Trophoblast cell (in vitro differentiated cells and primary cell): ENCODE measurements around the gene TOR1AIP1.
A peak's percentile ranks its signal among the peaks of the same experiment; 100 is the strongest.

Source experiments
- DNase-seq, 2 donors: peaks; one replicate each; pipeline ENCODE4 v3.0.0-alpha.2; 2016
- H2AFZ ChIP-seq: 2 replicates; pipeline ENCODE4 v1.6.1; 2013; ENCODE audit warnings: low read length, moderate library complexity, mild to moderate bottlenecking; ENCODE audit not compliant: insufficient read depth, poor library complexity
- H2AK5ac ChIP-seq: 2 replicates; pipeline ENCODE4 v1.6.1; 2013; ENCODE audit warnings: mild to moderate bottlenecking, low read length
- H2BK120ac ChIP-seq: 2 replicates; pipeline ENCODE4 v1.6.1; 2013; ENCODE audit warnings: low read length, mild to moderate bottlenecking, moderate library complexity; ENCODE audit not compliant: insufficient read depth, poor library complexity
- H2BK12ac ChIP-seq: 2 replicates; pipeline ENCODE4 v1.6.1; 2013; ENCODE audit warnings: mild to moderate bottlenecking, low read length, moderate library complexity
- H2BK5ac ChIP-seq: 2 replicates; pipeline ENCODE4 v1.6.1; 2013; ENCODE audit warnings: low read length, low read depth, moderate library complexity, mild to moderate bottlenecking; ENCODE audit not compliant: poor library complexity
- H3K14ac ChIP-seq: 2 replicates; pipeline ENCODE4 v1.6.1; 2013; ENCODE audit warnings: mild to moderate bottlenecking, low read length
- H3K18ac ChIP-seq: 2 replicates; pipeline ENCODE4 v1.6.1; 2013; ENCODE audit warnings: mild to moderate bottlenecking, low read length
- H3K23ac ChIP-seq: 2 replicates; pipeline ENCODE4 v1.6.1; 2013; ENCODE audit warnings: low read length
- H3K27ac ChIP-seq: 2 replicates; pipeline ENCODE4 v1.5.1; 2013; ENCODE audit warnings: low read depth, mild to moderate bottlenecking, inconsistent platforms, low read length, moderate library complexity
- H3K27me3 ChIP-seq: 2 replicates; pipeline ENCODE4 v1.6.1; 2013; ENCODE audit warnings: inconsistent platforms, mild to moderate bottlenecking, low read length, moderate library complexity; ENCODE audit not compliant: insufficient read depth
- H3K36me3 ChIP-seq, 2 experiments: 1 replicate in 1 of 2; 2 replicates in 1 of 2; pipeline ENCODE4 v1.6.1; 2013; ENCODE audit warnings: low read length in 2 of 2, mild to moderate bottlenecking in 2 of 2, moderate library complexity in 1 of 2; ENCODE audit not compliant: insufficient read depth in 2 of 2, control insufficient read depth in 1 of 2
- H3K4ac ChIP-seq: 2 replicates; pipeline ENCODE4 v1.6.1; 2013; ENCODE audit warnings: low read depth, mild to moderate bottlenecking, low read length, moderate library complexity
- H3K4me1 ChIP-seq, 2 experiments: 1 replicate in 1 of 2; 2 replicates in 1 of 2; pipeline ENCODE4 v1.6.1; 2013; ENCODE audit warnings: low read length in 2 of 2, mild to moderate bottlenecking in 2 of 2, moderate library complexity in 1 of 2; ENCODE audit not compliant: insufficient read depth in 2 of 2, control insufficient read depth in 1 of 2
- H3K4me2 ChIP-seq: 2 replicates; pipeline ENCODE4 v1.6.1; 2013; ENCODE audit warnings: inconsistent platforms, mild to moderate bottlenecking, low read length, moderate library complexity
- H3K4me3 ChIP-seq: 2 replicates; pipeline ENCODE4 v1.5.1; 2013; ENCODE audit warnings: mild to moderate bottlenecking, low read depth, low read length, inconsistent platforms
- H3K79me1 ChIP-seq: one replicate; pipeline ENCODE4 v1.6.1; 2013; ENCODE audit warnings: low read length
- H3K79me2 ChIP-seq: 2 replicates; pipeline ENCODE4 v1.6.1; 2013; ENCODE audit warnings: low read length, mild to moderate bottlenecking; ENCODE audit not compliant: control insufficient read depth, insufficient read depth, poor library complexity
- H3K9ac ChIP-seq: 2 replicates; pipeline ENCODE4 v1.6.1; 2013; ENCODE audit warnings: mild to moderate bottlenecking, low read length
- H3K9me3 ChIP-seq: 2 replicates; pipeline ENCODE4 v1.6.1; 2013; ENCODE audit warnings: low read depth, mild to moderate bottlenecking, control low read depth, inconsistent platforms, low read length; ENCODE audit not compliant: insufficient read depth
- H4K12ac ChIP-seq: 2 replicates; pipeline ENCODE4 v1.6.1; 2013; ENCODE audit warnings: low read depth, mild to moderate bottlenecking, low read length, moderate library complexity
- H4K8ac ChIP-seq: 2 replicates; pipeline ENCODE4 v1.6.1; 2013; ENCODE audit warnings: low read depth, mild to moderate bottlenecking, low read length, moderate library complexity
- H4K91ac ChIP-seq: one replicate; pipeline ENCODE4 v1.6.1; 2013; ENCODE audit warnings: low read depth, mild to moderate bottlenecking, low read length, moderate library complexity
- WGBS: extraction: QIAGEN DNeasy Blood & Tissue Kit; methylation state at CpG from one replicate; pipeline ENCODE4 v1.1.7; 2013; ENCODE audit warnings: missing lambda C conversion rate; ENCODE audit not compliant: insufficient read length, insufficient coverage; ENCODE audit errors: extremely low coverage; 5-methylcytosine and 5-hydroxymethylcytosine counted together

Gene TOR1AIP1

DNA sequence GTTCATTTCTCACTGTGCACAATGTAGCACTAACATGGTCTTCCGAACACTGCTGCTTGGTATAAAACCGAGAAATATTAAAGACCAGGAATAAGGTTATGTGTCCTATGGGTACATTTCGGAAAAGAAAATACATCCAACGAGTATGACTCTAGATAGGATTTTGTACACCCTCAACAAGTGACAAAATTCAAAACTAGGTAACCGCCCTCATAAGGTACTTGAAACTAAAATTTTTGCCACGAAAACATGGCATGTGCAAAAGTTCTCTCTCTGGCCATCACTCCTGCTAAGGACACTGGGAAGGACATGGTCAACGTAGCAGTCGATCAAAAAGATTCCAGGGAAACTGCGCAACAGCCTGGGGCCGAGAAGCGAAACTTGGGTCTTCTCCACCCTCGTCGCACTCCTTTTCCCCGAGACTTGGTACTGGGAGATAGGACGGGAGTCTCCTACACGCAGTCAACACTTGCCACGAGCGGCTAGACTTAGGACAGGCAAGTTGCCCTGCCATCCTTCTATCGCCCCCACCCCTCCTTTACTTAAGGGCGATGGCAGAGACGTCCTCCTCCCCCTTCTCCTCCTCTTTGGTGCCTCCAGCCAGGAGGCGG, 338 bp upstream of the TOR1AIP1 start:
- no CpG with 5 or more reads among the region's 22 CpGs for WGBS
- H2AFZ ChIP-seq, result peak overlapping the region; percentile 80
- H4K8ac ChIP-seq, result peak overlapping the region; percentile 87
- peak overlapping the region; percentile 75 for H3K18ac ChIP-seq
- peak overlapping the region; percentile 80 for H2BK5ac ChIP-seq
- H3K27ac ChIP-seq, result peak overlapping the region; percentile 98
- H3K23ac ChIP-seq, result no peak overlapping the region
- H3K4me1 ChIP-seq, result peaks cover 0 to 5% of the 10 kb centered on the region in 2 experiments
- peak overlapping the region; percentile 95 for H4K91ac ChIP-seq
- H3K4me2 ChIP-seq, result peak overlapping the region; percentile 63
- peak overlapping the region; percentile 59 for H3K4ac ChIP-seq
- peak overlapping the region; percentile 44 for H2AK5ac ChIP-seq
- H2BK120ac ChIP-seq, result peak overlapping the region; percentile 79
- H2BK12ac ChIP-seq, result no peak overlapping the region
- peak overlapping the region; percentile 88 for H3K9ac ChIP-seq
- H3K9me3 ChIP-seq, result no peaks in the 10 kb centered on the region
- peak overlapping the region; percentile 90 for H3K4me3 ChIP-seq
- peaks cover 15% of the 10 kb centered on the region for H3K79me1 ChIP-seq
- DNase-seq, result peak; percentile 67 to 79
- no peaks in the 10 kb centered on the region for H3K27me3 ChIP-seq
- H3K36me3 ChIP-seq, result peaks cover 0 to 2% of the 10 kb centered on the region in 2 experiments
- H3K79me2 ChIP-seq, result peaks cover 14% of the 10 kb centered on the region
- peak overlapping the region; percentile 89 for H4K12ac ChIP-seq
- H3K14ac ChIP-seq, result peak overlapping the region; percentile 82

DNA sequence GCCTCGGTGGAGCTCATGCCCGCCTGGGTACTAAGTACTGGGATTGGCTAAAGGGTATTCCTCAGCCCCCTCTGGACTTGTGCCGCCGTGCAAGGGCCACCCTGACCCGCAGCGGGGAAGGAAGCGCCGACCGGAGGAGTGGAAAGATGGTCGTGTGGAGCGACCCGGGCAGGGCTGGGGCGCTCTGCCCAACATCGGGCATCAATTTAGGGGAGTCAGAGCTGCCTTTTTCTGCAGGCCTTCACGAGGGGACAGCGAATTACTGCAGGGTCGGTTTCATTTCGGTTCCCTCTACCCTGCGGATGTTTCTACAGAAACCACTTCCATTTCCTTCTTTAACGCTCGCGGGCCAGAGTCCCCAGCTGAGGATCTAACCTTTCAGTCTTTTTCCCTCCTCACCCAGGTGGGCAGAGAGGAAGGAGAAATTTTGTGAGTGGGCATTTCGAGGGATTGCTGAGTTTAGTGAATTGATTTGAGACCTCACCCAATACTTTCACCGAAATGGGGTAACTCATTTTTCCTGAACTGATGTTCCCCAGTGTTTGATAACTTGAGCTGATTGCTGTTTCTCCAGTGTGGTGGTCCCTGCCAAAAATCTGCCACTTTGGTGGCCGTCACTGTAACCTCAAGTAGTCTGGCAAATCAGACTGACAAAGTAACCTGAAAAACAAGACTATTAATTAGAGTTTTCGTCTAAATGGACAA, 1.1 kb downstream of the TOR1AIP1 start:
- peak overlapping the region; percentile 31 for H4K12ac ChIP-seq
- H3K23ac ChIP-seq, result no peak overlapping the region

DNA sequence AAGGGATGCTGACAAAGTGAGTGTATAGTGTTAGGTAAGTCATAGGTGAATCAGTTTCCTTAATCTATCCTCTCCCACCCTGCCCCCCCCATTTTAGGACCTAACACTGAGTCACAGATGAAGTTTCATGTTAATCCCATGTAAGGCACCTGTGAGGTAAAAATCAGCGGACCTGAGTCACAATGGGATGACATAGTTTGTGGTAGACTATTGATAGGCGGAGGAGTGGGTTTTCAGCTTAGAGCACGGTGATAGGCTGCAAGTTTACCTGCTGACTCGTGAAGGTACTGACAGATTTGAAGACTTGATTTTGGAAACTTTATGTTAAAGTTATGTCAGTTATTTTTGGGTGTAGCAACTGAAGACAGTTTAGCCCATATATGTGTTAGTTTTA, 1.7 kb downstream of the TOR1AIP1 start:
- Histone ChIP-seq H2BK120ac (no peak overlapping the region), H3K79me2 (peaks cover 10% of the 10 kb centered on the region), H3K27me3 (no peaks in the 10 kb centered on the region), H4K8ac (no peak overlapping the region), H3K4me2 (peak overlapping the region; percentile 93), H3K14ac (no peak overlapping the region), H3K36me3 (peaks cover 0 to 3% of the 10 kb centered on the region in 2 experiments), H3K4ac (no peak overlapping the region), H2AK5ac (no peak overlapping the region), H2AFZ (no peak overlapping the region), H3K9ac (no peak overlapping the region), H3K79me1 (peaks cover 12% of the 10 kb centered on the region), H3K9me3 (no peaks in the 10 kb centered on the region), H3K4me1 (peaks cover 0 to 2% of the 10 kb centered on the region in 2 experiments), H3K18ac (no peak overlapping the region), H3K27ac (no peak overlapping the region), H4K91ac (no peak overlapping the region), H2BK12ac (no peak overlapping the region), H3K23ac (no peak overlapping the region), H4K12ac (no peak overlapping the region), H3K4me3 (no peak overlapping the region), H2BK5ac (no peak overlapping the region)
- no CpG with 5 or more reads among the region's 4 CpGs for WGBS
- DNase-seq, result peak; percentile 59 to 82

More for the DNA sequence above, 1.1 kb downstream of the TOR1AIP1 start:
- peak overlapping the region; percentile 24 for H2BK5ac ChIP-seq
- peak overlapping the region; percentile 24 for H2AFZ ChIP-seq
- peak overlapping the region; percentile 32 for H4K91ac ChIP-seq
- H3K14ac ChIP-seq, result peak overlapping the region; percentile 58
- H3K4me3 ChIP-seq, result peak overlapping the region; percentile 82
- no CpG with 5 or more reads among the region's 26 CpGs for WGBS
- H2AK5ac ChIP-seq, result no peak overlapping the region
- no peak for DNase-seq
- peak overlapping the region; percentile 93 for H3K4me2 ChIP-seq
- peak overlapping the region; percentile 16 for H3K4ac ChIP-seq
- peak overlapping the region; percentile 33 for H2BK120ac ChIP-seq
- peaks cover 0 to 2% of the 10 kb centered on the region in 2 experiments for H3K36me3 ChIP-seq
- H3K27me3 ChIP-seq, result no peaks in the 10 kb centered on the region
- no peaks in the 10 kb centered on the region for H3K9me3 ChIP-seq
- H3K18ac ChIP-seq, result peak overlapping the region; percentile 15
- H3K79me2 ChIP-seq, result peaks cover 10% of the 10 kb centered on the region
- peaks cover 0 to 2% of the 10 kb centered on the region in 2 experiments for H3K4me1 ChIP-seq
- H3K9ac ChIP-seq, result peak overlapping the region; percentile 42
- no peak overlapping the region for H2BK12ac ChIP-seq
- peak overlapping the region; percentile 93 for H3K27ac ChIP-seq
- H4K8ac ChIP-seq, result peak overlapping the region; percentile 63
- H3K79me1 ChIP-seq, result peaks cover 12% of the 10 kb centered on the region

DNA sequence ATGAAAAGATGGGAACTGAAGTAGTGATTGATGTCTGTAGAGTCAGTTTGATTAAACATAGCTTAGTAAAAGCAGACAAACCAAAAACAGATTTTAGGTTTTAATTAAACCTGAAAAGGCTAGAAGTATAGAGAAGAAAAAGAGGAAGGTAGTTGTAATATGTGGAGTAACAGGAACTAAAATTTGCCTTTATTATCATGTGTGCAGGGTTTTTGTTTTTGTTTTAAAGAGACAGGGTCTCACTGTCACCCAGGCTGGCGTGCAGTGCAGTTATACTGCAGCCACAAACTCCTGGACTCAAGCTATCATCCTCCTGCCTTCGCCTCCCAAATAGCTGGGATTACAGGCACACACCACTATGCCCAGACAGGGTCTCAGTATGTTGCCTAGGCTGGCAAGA, 6.0 kb downstream of the TOR1AIP1 start:
- no peak overlapping the region for H4K8ac ChIP-seq
- no peak overlapping the region for H3K27ac ChIP-seq
- H3K14ac ChIP-seq, result no peak overlapping the region
- no peak overlapping the region for H3K4me3 ChIP-seq
- no peak overlapping the region for H2BK12ac ChIP-seq
- no peak overlapping the region for H2AFZ ChIP-seq
- peaks cover 0 to 2% of the 10 kb centered on the region in 2 experiments for H3K4me1 ChIP-seq
- no peak overlapping the region for H3K23ac ChIP-seq
- no peak overlapping the region for H4K12ac ChIP-seq
- no peak overlapping the region for H3K18ac ChIP-seq
- WGBS, result no CpG with 5 or more reads among the region's 2 CpGs
- no peak for DNase-seq
- peaks cover under 1% of the 10 kb centered on the region for H3K79me1 ChIP-seq
- H3K4me2 ChIP-seq, result no peak overlapping the region
- no peaks in the 10 kb centered on the region for H3K27me3 ChIP-seq
- no peak overlapping the region for H2BK120ac ChIP-seq
- H2AK5ac ChIP-seq, result no peak overlapping the region
- no peak overlapping the region for H2BK5ac ChIP-seq
- no peak overlapping the region for H4K91ac ChIP-seq
- no peak overlapping the region for H3K4ac ChIP-seq
- H3K9ac ChIP-seq, result no peak overlapping the region
- peaks cover under 1% of the 10 kb centered on the region for H3K79me2 ChIP-seq
- no peaks in the 10 kb centered on the region for H3K9me3 ChIP-seq
- H3K36me3 ChIP-seq, result peaks cover 10 to 11% of the 10 kb centered on the region in 2 experiments
